GM21825 (cell line): ENCODE results near the gene OSM.

ENCODE experiments used
- ATAC-seq: cut with Tn5 transposase; IDR thresholded peaks from one replicate; pipeline ENCODE4 v1.9.1; 2021; ENCODE audit warnings: mild to moderate bottlenecking, moderate library complexity; ENCODE audit not compliant: unreplicated experiment

OSM gene

GRCh38 chr22:30285846-30286200, 19.2 kb upstream of the OSM start:
- no peak for ATAC-seq

GRCh38 chr22:30285176-30285845, 18.7 kb upstream of the OSM start:
- no peak for ATAC-seq

GRCh38 chr22:30284666-30285065, 18.0 kb upstream of the OSM start:
- no peak for ATAC-seq

GRCh38 chr22:30284172-30284571, 17.5 kb upstream of the OSM start:
- no peak for ATAC-seq

- no peak for ATAC-seq
Observed at GRCh38 chr22:30283342-30283741, 16.7 kb upstream of the OSM start.

GRCh38 chr22:30282616-30283046, 16.0 kb upstream of the OSM start:
- no peak for ATAC-seq

GRCh38 chr22:30280505-30280904, 13.9 kb upstream of the OSM start:
- no peak for ATAC-seq

GRCh38 chr22:30279932-30280331, 13.3 kb upstream of the OSM start:
- no peak for ATAC-seq

GRCh38 chr22:30279046-30279788, 12.6 kb upstream of the OSM start:
- no peak for ATAC-seq

- ATAC-seq = no peak
Observed at GRCh38 chr22:30277547-30278344, 11.1 kb upstream of the OSM start.

GRCh38 chr22:30276039-30276438, 9.4 kb upstream of the OSM start:
- ATAC-seq = no peak

GRCh38 chr22:30275625-30276024, 9.0 kb upstream of the OSM start:
- ATAC-seq = no peak

- no peak for ATAC-seq
Observed at GRCh38 chr22:30274437-30274812, 7.8 kb upstream of the OSM start.

GRCh38 chr22:30273711-30274436, 7.2 kb upstream of the OSM start:
- no peak for ATAC-seq

GRCh38 chr22:30272781-30273601, 6.3 kb upstream of the OSM start:
- ATAC-seq = no peak

- ATAC-seq = no peak
Observed at GRCh38 chr22:30270832-30271231, 4.2 kb upstream of the OSM start.

- no peak for ATAC-seq
Observed at GRCh38 chr22:30268331-30268730, 1.7 kb upstream of the OSM start.

GRCh38 chr22:30267382-30268302, 991 bp upstream of the OSM start:
- no peak for ATAC-seq

- ATAC-seq = peak; percentile 49
Observed at GRCh38 chr22:30265823-30266444, 717 bp downstream of the OSM start.
